ENCODE results near the gene GTF2IRD1.

The GTF2IRD1 gene

GRCh38 chr7:74584160-74584954 lies 130.7 kb downstream of the GTF2IRD1 start:
- H3K27me3 ChIP-seq (ENCODE audit: control insufficient read depth, low read length) = no peaks in the 10 kb centered on the region
- peaks cover 20% of the 10 kb centered on the region for H3K4me1 ChIP-seq (ENCODE audit: control insufficient read depth, low read length)
- no peak overlapping the region for H3K27ac ChIP-seq (ENCODE audit: low read depth, low read length)
- no peaks in the 10 kb centered on the region for H3K9me3 ChIP-seq (ENCODE audit: control insufficient read depth, insufficient read depth, low read length)
- H3K4me3 ChIP-seq (ENCODE audit: low read length) = no peak overlapping the region
- no peak for TF ChIP-seq EZH2phosphoT487 (IDR thresholded peaks at IDR 0.05; ENCODE audit: borderline replicate concordance, low read length)
- TF ChIP-seq CTCF (IDR thresholded peaks at IDR 0.05; ENCODE audit: low read depth, low read length, poor library complexity, severe bottlenecking) = no peak
- no peak overlapping the region for H3K4me2 ChIP-seq (ENCODE audit: low read length)
- no peaks in the 10 kb centered on the region for H3K9me2 ChIP-seq (replicated peaks; ENCODE audit: control insufficient read depth, low read length)
- H3F3A ChIP-seq (ENCODE audit: control insufficient read depth, insufficient read depth) = no peaks in the 10 kb centered on the region
- H3K36me3 ChIP-seq (ENCODE audit: control insufficient read depth, low read length) = no peaks in the 10 kb centered on the region; the same call in 1 of the 2 replicates
- no peaks in the 10 kb centered on the region for H4K20me1 ChIP-seq (ENCODE audit: control insufficient read depth, insufficient read depth, low read depth, low read length)
- no peaks in the 10 kb centered on the region for H3K79me2 ChIP-seq (ENCODE audit: control insufficient read depth, low read length)

GRCh38 chr7:74585844-74586243 lies 132.1 kb downstream of the GTF2IRD1 start:
- Histone ChIP-seq H3K4me1 (ENCODE audit: control insufficient read depth, low read length) (peaks cover 20% of the 10 kb centered on the region), H3F3A (ENCODE audit: control insufficient read depth, insufficient read depth) (no peaks in the 10 kb centered on the region), H3K9me2 (replicated peaks; ENCODE audit: control insufficient read depth, low read length) (no peaks in the 10 kb centered on the region), H3K79me2 (ENCODE audit: control insufficient read depth, low read length) (no peaks in the 10 kb centered on the region), H3K4me3 (ENCODE audit: low read length) (no peak overlapping the region), H3K4me2 (ENCODE audit: low read length) (no peak overlapping the region), H3K9me3 (ENCODE audit: control insufficient read depth, insufficient read depth, low read length) (no peaks in the 10 kb centered on the region), H3K36me3 (ENCODE audit: control insufficient read depth, low read length) (peaks cover 9% of the 10 kb centered on the region), H3K27ac (ENCODE audit: low read depth, low read length) (no peak overlapping the region), H3K27me3 (ENCODE audit: control insufficient read depth, low read length) (no peaks in the 10 kb centered on the region), H4K20me1 (ENCODE audit: control insufficient read depth, insufficient read depth, low read depth, low read length) (no peaks in the 10 kb centered on the region)
- TF ChIP-seq CTCF (IDR thresholded peaks at IDR 0.05; ENCODE audit: low read depth, low read length, poor library complexity, severe bottlenecking) (no peak), EZH2phosphoT487 (IDR thresholded peaks at IDR 0.05; ENCODE audit: borderline replicate concordance, low read length) (no peak)

GRCh38 chr7:74586258-74587175 lies 132.8 kb downstream of the GTF2IRD1 start:
- no peaks in the 10 kb centered on the region for H3K27me3 ChIP-seq (ENCODE audit: control insufficient read depth, low read length)
- no peaks in the 10 kb centered on the region for H3K9me3 ChIP-seq (ENCODE audit: control insufficient read depth, insufficient read depth, low read length)
- no peaks in the 10 kb centered on the region for H4K20me1 ChIP-seq (ENCODE audit: control insufficient read depth, insufficient read depth, low read depth, low read length)
- H3K4me1 ChIP-seq (ENCODE audit: control insufficient read depth, low read length) = peaks cover 20% of the 10 kb centered on the region
- H3K4me2 ChIP-seq (ENCODE audit: low read length) = peak overlapping the region; percentile 49
- H3K4me3 ChIP-seq (ENCODE audit: low read length) = no peak overlapping the region
- no peaks in the 10 kb centered on the region for H3K9me2 ChIP-seq (replicated peaks; ENCODE audit: control insufficient read depth, low read length)
- H3K79me2 ChIP-seq (ENCODE audit: control insufficient read depth, low read length) = no peaks in the 10 kb centered on the region
- no peak overlapping the region for H3K27ac ChIP-seq (ENCODE audit: low read depth, low read length)
- TF ChIP-seq CTCF (IDR thresholded peaks at IDR 0.05; ENCODE audit: low read depth, low read length, poor library complexity, severe bottlenecking) = no peak
- H3K36me3 ChIP-seq (ENCODE audit: control insufficient read depth, low read length) = peaks cover 12% of the 10 kb centered on the region
- no peaks in the 10 kb centered on the region for H3F3A ChIP-seq (ENCODE audit: control insufficient read depth, insufficient read depth)

All from DOHH2 (cell line).